HG03196 (cell line): Measurements from ENCODE around the gene FGF10.

ENCODE experiments used
- ATAC-seq: cut with Tn5 transposase; IDR thresholded peaks from one replicate; pipeline ENCODE4 v1.9.1; 2021; ENCODE audit not compliant: unreplicated experiment

Gene FGF10

GRCh38 chr5:44358421-44358820 lies 30.8 kb downstream of the FGF10 start:
- no peak for ATAC-seq

- no peak for ATAC-seq
These were observed 33.0 kb downstream of the FGF10 start for GRCh38 chr5:44356231-44356630.

GRCh38 chr5:44345871-44346270 lies 43.3 kb downstream of the FGF10 start:
- ATAC-seq = no peak

- ATAC-seq = no peak
These were observed 52.5 kb downstream of the FGF10 start for GRCh38 chr5:44336708-44337107.

- ATAC-seq = no peak
These were observed 54.6 kb downstream of the FGF10 start for GRCh38 chr5:44334622-44335021.

GRCh38 chr5:44332285-44332971 lies 56.8 kb downstream of the FGF10 start:
- no peak for ATAC-seq

- no peak for ATAC-seq
These were observed 57.7 kb downstream of the FGF10 start for GRCh38 chr5:44331471-44332050.

GRCh38 chr5:44329716-44330115 lies 59.5 kb downstream of the FGF10 start:
- no peak for ATAC-seq

- no peak for ATAC-seq
These were observed 68.0 kb downstream of the FGF10 start for GRCh38 chr5:44321144-44321725.

- ATAC-seq = no peak
These were observed 69.0 kb downstream of the FGF10 start for GRCh38 chr5:44320188-44320587.

- ATAC-seq = no peak
These were observed 70.3 kb downstream of the FGF10 start for GRCh38 chr5:44318883-44319282.

GRCh38 chr5:44312374-44312773 lies 76.8 kb downstream of the FGF10 start:
- no peak for ATAC-seq

GRCh38 chr5:44300551-44300950 lies 88.7 kb downstream of the FGF10 start:
- ATAC-seq = no peak

GRCh38 chr5:44299394-44299793 lies 89.8 kb downstream of the FGF10 start:
- no peak for ATAC-seq

- ATAC-seq = no peak
These were observed 94.7 kb downstream of the FGF10 start for GRCh38 chr5:44294516-44294915.

GRCh38 chr5:44292736-44293135 lies 96.5 kb downstream of the FGF10 start:
- no peak for ATAC-seq

GRCh38 chr5:44278469-44278868 lies 110.8 kb downstream of the FGF10 start:
- no peak for ATAC-seq

GRCh38 chr5:44275908-44276307 lies 113.3 kb downstream of the FGF10 start:
- ATAC-seq = no peak

- ATAC-seq = no peak
These were observed 113.9 kb downstream of the FGF10 start for GRCh38 chr5:44275329-44275728.

GRCh38 chr5:44267909-44268308 lies 121.3 kb downstream of the FGF10 start:
- no peak for ATAC-seq

GRCh38 chr5:44266882-44267576 lies 122.2 kb downstream of the FGF10 start:
- ATAC-seq = no peak

- no peak for ATAC-seq
These were observed 123.5 kb downstream of the FGF10 start for GRCh38 chr5:44265713-44266112.
